ENCODE measurements around the gene THRA. TPM values are rescaled to one million over a fixed set of nuclear protein-coding genes. Genes with fewer than 3 reads are reported as not detected.

The THRA gene
- total RNA-seq, 1 experiment from 2014 or later = 11.7 TPM

GRCh38 chr17:40035162-40035559 lies 27.6 kb upstream of the THRA start:
- no peak overlapping the region for H3K27ac ChIP-seq (ENCODE audit: low read length)
- H3K4me3 ChIP-seq (ENCODE audit: low read depth in 2 of 2, low read length in 2 of 2) = no peak overlapping the region
- POLR2A ChIA-PET = no interaction called here
- H3K36me3 ChIP-seq (ENCODE audit: control insufficient read depth, insufficient read depth, low read length) = peaks cover 3% of the 10 kb centered on the region; the same call in 1 of the 2 replicates
- ATAC-seq = peak; percentile 61
- no peak for DNase-seq (ENCODE audit: low read depth, low spot score)
- no peaks in the 10 kb centered on the region for H3K9me3 ChIP-seq (ENCODE audit: control insufficient read depth, insufficient read depth, low read depth, low read length)
- intact Hi-C loops (cut with micrococcal nuclease; ENCODE audit: unreplicated experiment) (no loop called here), in situ Hi-C loops (cut with HindIII; ENCODE audit: low pct_unique_long_range_greater_than_20kb, low sequenced_read_pairs) (no loop called here)
- BruUV-seq (replicated peaks) = no TSS peak
- no peak for TF ChIP-seq TCF7L2 (IDR thresholded peaks at IDR 0.05; ENCODE audit: low read depth, low read length)
- TF ChIP-seq SIN3A (IDR thresholded peaks at IDR 0.05; ENCODE audit: borderline replicate concordance, insufficient read depth, low read depth, low read length) = no peak
- no peak for TF ChIP-seq POLR2AphosphoS5 (IDR thresholded peaks at IDR 0.05; ENCODE audit: low read depth, low read length)
- no peak for TF ChIP-seq REST (IDR thresholded peaks at IDR 0.05; ENCODE audit: insufficient read depth in 1 of 2, low read depth in 2 of 2, low read length in 1 of 2)
- TF ChIP-seq, protein P1, sequence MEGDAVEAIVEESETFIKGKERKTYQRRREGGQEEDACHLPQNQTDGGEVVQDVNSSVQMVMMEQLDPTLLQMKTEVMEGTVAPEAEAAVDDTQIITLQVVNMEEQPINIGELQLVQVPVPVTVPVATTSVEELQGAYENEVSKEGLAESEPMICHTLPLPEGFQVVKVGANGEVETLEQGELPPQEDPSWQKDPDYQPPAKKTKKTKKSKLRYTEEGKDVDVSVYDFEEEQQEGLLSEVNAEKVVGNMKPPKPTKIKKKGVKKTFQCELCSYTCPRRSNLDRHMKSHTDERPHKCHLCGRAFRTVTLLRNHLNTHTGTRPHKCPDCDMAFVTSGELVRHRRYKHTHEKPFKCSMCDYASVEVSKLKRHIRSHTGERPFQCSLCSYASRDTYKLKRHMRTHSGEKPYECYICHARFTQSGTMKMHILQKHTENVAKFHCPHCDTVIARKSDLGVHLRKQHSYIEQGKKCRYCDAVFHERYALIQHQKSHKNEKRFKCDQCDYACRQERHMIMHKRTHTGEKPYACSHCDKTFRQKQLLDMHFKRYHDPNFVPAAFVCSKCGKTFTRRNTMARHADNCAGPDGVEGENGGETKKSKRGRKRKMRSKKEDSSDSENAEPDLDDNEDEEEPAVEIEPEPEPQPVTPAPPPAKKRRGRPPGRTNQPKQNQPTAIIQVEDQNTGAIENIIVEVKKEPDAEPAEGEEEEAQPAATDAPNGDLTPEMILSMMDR (IDR thresholded peaks at IDR 0.05) = peak; percentile 79
- no peaks in the 10 kb centered on the region for H3K27me3 ChIP-seq (ENCODE audit: control insufficient read depth, insufficient read depth, low read length)
- peaks cover 8% of the 10 kb centered on the region; the same call in 1 of the 2 replicates for H3K4me1 ChIP-seq (ENCODE audit: control insufficient read depth, insufficient read depth, low read length)
- CTCF ChIA-PET = interaction anchor here (0.6 to 2.0 kb wide), 9 partner anchors 9 to 132 kb away, joined by 3 to 7 read pairs (median 5); partner anchors contain the start of gene MED24

- intact Hi-C loops (cut with micrococcal nuclease; ENCODE audit: unreplicated experiment) = no loop called here
Measured at GRCh38 chr17:40038882-40039513, 23.8 kb upstream of the THRA start.

More at GRCh38 chr17:40038882-40039513, 23.8 kb upstream of the THRA start:
- ChIA-PET POLR2A (interaction anchor here (0.7 kb wide), 1 partner anchor 15 kb away, joined by 3 read pairs; the partner anchor contains the start of gene MED24), CTCF (interaction anchor here (2.3 kb wide), 1 partner anchor 73 kb away, joined by 5 read pairs; no protein-coding TSS in a partner anchor)
- in situ Hi-C loops (cut with HindIII; ENCODE audit: low pct_unique_long_range_greater_than_20kb, low sequenced_read_pairs) = no loop called here
- Histone ChIP-seq H3K36me3 (ENCODE audit: control insufficient read depth, insufficient read depth, low read length) (no peaks in the 10 kb centered on the region), H3K9me3 (ENCODE audit: control insufficient read depth, insufficient read depth, low read depth, low read length) (no peaks in the 10 kb centered on the region), H3K4me3 (ENCODE audit: low read depth in 2 of 2, low read length in 2 of 2) (no peak overlapping the region), H3K27me3 (ENCODE audit: control insufficient read depth, insufficient read depth, low read length) (no peaks in the 10 kb centered on the region), H3K27ac (ENCODE audit: low read length) (no peak overlapping the region), H3K4me1 (ENCODE audit: control insufficient read depth, insufficient read depth, low read length) (peaks cover 8% of the 10 kb centered on the region; the same call in 1 of the 2 replicates)
- no peak for TF ChIP-seq SIN3A (IDR thresholded peaks at IDR 0.05; ENCODE audit: borderline replicate concordance, insufficient read depth, low read depth, low read length)
- TF ChIP-seq REST (IDR thresholded peaks at IDR 0.05; ENCODE audit: insufficient read depth in 1 of 2, low read depth in 2 of 2, low read length in 1 of 2) = no peak
- no peak for TF ChIP-seq TCF7L2 (IDR thresholded peaks at IDR 0.05; ENCODE audit: low read depth, low read length)
- no peak for TF ChIP-seq POLR2AphosphoS5 (IDR thresholded peaks at IDR 0.05; ENCODE audit: low read depth, low read length)
- TF ChIP-seq, protein P1 (IDR thresholded peaks at IDR 0.05) = no peak; the same call in 1 of the 2 replicates
- DNase-seq (ENCODE audit: low read depth, low spot score) = no peak
- no TSS peak for BruUV-seq (replicated peaks)
- ATAC-seq = peak; percentile 75

All from Panc1 (cell line).